ENCODE measurements around the gene TAS2R20.
"Not testable (repeated sequence)": the region's sequence is repeated elsewhere in the genome, so short reads cannot be mapped to it uniquely, and the experiment has no call there.

TAS2R20 gene, protein sequence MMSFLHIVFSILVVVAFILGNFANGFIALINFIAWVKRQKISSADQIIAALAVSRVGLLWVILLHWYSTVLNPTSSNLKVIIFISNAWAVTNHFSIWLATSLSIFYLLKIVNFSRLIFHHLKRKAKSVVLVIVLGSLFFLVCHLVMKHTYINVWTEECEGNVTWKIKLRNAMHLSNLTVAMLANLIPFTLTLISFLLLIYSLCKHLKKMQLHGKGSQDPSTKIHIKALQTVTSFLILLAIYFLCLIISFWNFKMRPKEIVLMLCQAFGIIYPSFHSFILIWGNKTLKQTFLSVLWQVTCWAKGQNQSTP

DNA sequence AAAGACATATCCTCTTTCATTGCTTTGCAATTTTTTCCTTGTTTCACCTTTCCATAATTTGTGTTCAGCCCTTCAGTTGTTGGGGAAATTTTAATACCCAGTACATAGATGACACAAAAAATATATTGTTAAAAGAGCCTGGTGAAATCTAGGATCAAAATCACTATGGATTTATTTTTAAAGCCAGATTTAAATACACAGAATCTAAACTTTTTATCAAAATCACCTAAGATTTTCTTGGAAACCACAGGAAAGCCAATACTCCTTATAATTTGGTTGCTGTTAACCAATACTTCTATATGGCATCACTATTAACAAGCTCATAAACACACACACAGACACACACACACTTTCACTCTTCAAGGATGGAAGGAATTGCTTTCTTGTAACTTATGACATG, at the start of gene TAS2R20:
TAS2R20 (minus strand) TSS at position 101 of the 400 bp plus-strand sequence. CDS start 429 bp downstream, outside the sequence.
- no peak for DNase-seq

DNA sequence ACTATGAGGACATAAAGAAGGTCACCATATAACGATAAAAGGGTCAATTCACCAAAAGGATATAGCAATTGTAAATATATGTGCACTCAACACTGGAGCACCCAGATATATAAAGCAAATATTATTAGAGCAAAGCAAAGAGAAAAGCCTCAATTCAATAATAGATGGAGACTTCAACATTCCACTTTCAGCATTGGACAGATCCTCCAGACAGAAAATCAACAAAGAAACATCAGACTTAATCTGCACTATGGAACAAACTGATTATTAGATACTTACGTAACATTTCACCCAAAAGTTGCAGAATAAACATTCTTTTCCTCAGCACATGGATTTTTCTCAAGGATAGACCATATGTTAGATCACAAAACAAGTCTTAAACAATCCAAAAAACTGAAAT, 43.3 kb upstream of the TAS2R20 start:
- DNase-seq: not testable (repeated sequence)

- DNase-seq: no peak
These were observed 42.1 kb upstream of the TAS2R20 start for GRCh38 chr12:11040162-11040561.

GRCh38 chr12:11039171-11039570, 41.1 kb upstream of the TAS2R20 start:
- DNase-seq: no peak

- DNase-seq: not testable (repeated sequence)
These were observed 35.9 kb upstream of the TAS2R20 start for GRCh38 chr12:11033959-11034358.

DNA sequence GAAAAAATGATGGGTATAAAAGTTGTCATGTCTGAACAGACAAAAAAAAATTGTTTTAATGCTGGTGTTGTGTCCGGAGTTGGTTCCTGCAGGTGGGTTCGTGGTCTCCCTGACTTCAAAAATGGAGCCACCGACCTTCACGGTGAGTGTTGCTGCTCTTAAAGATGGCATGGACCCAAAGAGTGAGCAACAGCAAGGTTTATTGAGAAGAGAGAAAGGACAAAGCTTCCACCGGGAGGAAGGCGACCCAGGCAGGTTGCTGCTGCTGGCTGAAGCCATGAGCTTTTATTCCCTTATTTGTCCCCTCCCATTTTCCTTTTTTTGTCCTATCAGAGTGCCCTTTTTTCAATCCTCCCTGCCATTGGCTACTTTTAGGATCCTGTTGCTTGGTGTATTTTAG, 33.2 kb upstream of the TAS2R20 start, which contains the start of gene TAS2R31:
TAS2R31 (minus strand) TSS at position 101 of the 400 bp plus-strand sequence; CDS start at position 29, 72 bp downstream.
- DNase-seq: no peak

DNA sequence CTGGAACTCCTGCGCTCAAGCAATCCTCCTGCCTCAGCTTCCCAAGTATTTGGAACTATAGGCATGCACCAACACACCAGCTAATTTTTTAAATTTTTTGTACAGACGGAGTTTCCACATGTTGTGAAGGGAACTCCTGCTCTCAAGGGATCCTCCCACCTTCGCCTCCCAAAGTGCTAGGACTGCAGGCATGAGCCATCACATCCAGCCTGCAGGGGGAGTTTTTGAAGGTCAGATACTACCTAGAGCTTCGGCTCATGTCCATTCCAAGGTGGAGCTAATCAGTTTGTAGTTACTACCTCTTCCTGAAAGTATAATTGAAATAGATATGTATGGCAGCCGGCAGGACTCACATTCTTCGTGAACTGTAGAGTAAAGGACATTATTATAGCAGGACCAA, 28.0 kb upstream of the TAS2R20 start:
- DNase-seq: peak; percentile 68

- DNase-seq: no peak
These were observed 25.3 kb upstream of the TAS2R20 start for GRCh38 chr12:11023387-11023786.

DNA sequence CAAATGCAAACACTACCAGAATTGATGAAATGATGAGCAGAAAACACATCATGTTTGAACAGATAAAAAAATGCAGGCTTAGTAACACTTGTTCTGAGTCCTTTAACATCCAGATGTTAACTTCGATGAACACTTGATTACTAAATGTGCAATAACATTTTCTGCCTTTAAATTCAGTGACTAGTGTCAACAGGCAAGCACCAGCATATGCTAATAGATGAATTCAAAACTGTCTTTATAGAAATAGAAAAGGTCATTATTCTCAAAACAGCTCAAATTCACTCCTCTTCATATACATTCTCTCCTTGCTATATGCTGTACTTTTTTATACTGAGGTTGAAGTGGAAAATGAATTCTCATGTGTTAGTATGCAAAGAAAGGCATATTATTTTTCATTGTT, 24.4 kb upstream of the TAS2R20 start, which contains the start of gene TAS2R19:
TAS2R19 (minus strand) TSS at position 101 of the 400 bp plus-strand sequence; CDS start at position 52, 49 bp downstream.
- no peak for DNase-seq

- DNase-seq: no peak
These were observed 18.8 kb upstream of the TAS2R20 start for GRCh38 chr12:11016937-11017336.

- DNase-seq: peak; percentile 75
These were observed 17.8 kb upstream of the TAS2R20 start for GRCh38 chr12:11015775-11016430.

GRCh38 chr12:11014234-11014633, 16.1 kb upstream of the TAS2R20 start:
- DNase-seq: no peak

DNA sequence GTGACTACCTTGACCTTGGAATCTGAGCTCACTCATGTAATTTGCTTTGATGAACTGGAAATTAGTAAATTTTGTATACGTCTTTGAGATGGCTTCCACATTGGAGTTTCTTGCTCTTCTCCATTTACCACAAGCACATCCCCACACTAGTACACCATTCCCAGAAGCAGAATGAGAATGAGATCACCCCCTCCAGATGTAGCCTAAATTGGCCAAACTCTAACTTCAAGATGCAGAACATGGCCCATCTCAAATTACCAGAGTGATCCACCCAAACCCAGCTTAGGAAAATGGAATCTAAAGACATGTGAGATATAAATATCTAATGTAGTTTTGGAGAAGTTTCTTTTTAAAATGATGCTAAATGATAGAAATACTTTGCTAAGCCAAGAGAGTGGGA, 9.5 kb upstream of the TAS2R20 start:
- DNase-seq: no peak

GRCh38 chr12:10994307-10994706, 3.8 kb downstream of the TAS2R20 start:
- no peak for DNase-seq

- no peak for DNase-seq
These were observed 9.0 kb downstream of the TAS2R20 start for GRCh38 chr12:10989107-10989506.

GRCh38 chr12:10986812-10987211, 11.3 kb downstream of the TAS2R20 start, which contains the start of gene TAS2R50:
Gene TAS2R50, minus strand, starts transcription at chr12:10986912. Its CDS starts 52 bp downstream, at chr12:10986860.
- no peak for DNase-seq

- no peak for DNase-seq
These were observed 15.9 kb downstream of the TAS2R20 start for GRCh38 chr12:10982244-10982643.

DNA sequence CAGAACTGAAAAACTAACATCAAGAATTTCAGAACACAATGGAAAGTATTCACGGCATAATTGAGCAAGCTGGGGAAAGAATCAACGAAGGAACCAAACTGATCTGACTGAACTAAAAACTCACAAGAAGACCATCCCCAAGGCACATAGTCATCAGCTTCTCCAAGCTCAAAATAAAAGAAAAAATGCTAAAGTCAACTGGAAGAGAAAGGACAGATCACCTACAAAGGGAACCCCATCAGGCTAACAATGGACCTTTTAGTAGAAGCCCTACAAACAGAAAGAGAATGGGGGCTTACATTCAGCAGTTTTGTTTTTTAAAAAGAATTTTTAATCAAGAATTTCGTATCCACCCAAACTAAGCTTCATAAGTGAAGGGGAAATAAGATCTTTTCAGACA, 23.1 kb downstream of the TAS2R20 start:
- DNase-seq: no peak

GRCh38 chr12:10968765-10969456, 29.2 kb downstream of the TAS2R20 start:
- no peak for DNase-seq

DNA sequence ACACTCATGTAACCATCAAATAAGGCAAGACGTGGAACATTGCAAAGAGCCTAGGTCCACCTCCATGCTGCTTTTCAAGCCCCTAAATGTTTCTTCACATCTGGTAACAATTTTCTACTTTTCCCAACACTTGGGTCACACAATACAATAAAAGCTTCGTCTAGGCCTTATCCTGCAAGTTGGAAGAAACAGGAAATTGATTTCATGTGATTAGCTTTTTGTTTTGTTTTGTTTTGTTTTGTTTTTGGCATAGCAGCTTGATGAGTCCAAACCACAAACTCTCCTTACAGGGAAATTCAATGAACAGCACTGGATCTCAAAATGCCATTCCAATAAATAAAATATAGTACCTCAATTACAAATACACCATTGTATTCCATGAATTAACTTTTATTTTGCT, 30.7 kb downstream of the TAS2R20 start:
- DNase-seq: no peak

DNA sequence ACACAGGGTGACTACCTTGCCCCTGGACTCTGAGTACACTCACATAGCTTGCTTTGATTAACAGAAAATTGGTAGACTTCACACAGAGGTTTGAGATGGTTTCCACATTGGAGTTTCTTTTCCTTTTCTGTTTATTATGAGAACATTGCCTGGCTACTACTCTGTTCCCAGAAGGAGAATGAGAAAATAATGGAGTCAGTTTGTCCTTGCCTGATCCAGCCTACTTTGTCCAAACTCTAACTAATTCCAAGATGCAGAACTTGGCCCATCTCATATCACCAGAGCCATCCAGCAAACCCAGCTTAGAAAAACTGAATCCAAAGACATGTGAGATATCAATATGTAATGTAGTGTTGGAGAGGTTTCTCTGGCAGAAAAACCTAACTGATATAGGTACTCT, 31.8 kb downstream of the TAS2R20 start:
- no peak for DNase-seq

- DNase-seq: no peak
These were observed 32.6 kb downstream of the TAS2R20 start for GRCh38 chr12:10965476-10965875.

DNA sequence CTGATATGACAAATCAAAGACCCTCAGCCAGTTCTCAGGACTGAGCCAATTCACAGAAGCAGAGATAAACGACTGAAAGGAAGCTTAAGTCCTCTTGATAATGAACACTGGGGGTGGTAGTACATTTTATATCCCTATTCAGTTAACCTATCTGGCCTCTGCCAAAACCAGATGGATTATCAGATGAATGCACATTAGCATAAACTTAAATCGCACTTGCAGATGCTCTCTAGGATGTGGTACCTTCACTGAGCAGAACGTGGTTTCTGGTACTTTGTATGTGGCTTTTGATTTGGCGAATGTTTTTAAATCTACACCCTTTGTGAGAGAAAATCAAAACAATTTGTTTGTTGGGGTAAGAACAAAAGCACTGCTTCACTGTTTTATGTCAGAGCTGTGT, 37.9 kb downstream of the TAS2R20 start:
- DNase-seq: no peak

DNA sequence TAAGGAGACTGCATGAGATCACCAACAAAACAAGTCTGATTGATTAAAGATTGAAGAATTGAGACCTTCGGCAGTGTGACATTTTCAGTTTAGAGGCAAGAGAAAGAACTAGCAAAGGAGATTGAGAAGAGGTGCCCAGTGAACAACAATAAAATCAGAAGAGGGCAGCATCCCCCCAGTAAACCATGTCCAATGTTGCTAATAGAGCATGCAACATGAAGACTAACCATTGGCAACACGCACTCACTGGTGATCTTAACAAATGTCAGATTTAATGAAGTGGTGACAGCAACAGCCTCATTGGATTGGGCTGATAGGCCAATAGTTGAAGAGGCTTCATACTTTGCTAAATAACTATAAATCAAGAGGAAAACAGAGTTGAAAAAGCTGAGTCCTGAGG, 38.3 kb downstream of the TAS2R20 start:
- DNase-seq: no peak
